ENCODE results near the gene JAG2. TPM values are rescaled to one million over a fixed set of nuclear protein-coding genes. Genes with fewer than 3 reads are reported as not detected.

Gene JAG2
- total RNA-seq, 1 donor from 2014 or later, result 2.4 TPM

DNA sequence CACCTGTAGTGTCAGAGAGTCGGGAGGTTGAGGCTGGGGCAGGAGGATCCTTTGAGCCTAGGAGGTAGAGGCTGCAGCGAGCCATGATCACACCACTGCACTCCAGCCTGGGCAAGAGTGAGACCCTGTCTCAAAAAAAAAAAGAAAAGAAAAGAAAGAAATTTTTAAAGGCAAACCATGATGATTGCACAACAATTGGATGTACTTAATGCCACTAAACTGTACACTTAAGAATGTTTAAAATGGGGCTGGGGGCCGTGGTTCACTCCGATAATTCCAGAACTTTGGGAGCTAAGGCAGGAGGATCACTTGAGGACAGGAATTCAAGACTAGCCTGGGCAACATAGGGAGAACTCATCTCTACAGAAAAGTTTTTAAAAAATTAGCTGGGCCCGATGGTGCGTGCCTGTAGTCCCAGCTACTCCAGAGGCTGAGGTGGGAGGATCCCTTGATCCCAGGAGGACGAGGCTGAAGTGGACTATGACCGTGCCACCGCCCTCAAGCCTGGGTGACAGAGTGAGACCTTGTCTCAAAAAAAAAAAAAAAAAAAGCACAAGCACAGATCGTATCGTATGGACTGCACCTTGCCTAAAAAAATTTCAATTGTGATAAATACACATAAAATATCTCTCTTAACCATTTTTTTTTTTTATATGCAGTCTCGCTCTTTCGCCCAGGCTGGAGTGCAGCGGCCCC, 32.7 kb downstream of the JAG2 start:
- TF ChIP-seq CTCF (IDR thresholded peaks at IDR 0.05; ENCODE audit: insufficient read depth, low read length, poor library complexity, severe bottlenecking), result no peak
- Histone ChIP-seq H3K27me3 (ENCODE audit: control insufficient read depth, insufficient read depth, low read length) (peaks cover 2% of the 10 kb centered on the region), H3K36me3 (ENCODE audit: control insufficient read depth, insufficient read depth, low read length) (no peaks in the 10 kb centered on the region), H3K4me3 (ENCODE audit: low read depth, low read length) (no peak overlapping the region)
- DNase-seq (ENCODE audit: low read depth), result no peak

- Histone ChIP-seq H3K36me3 (ENCODE audit: control insufficient read depth, insufficient read depth, low read length) (no peaks in the 10 kb centered on the region), H3K27me3 (ENCODE audit: control insufficient read depth, insufficient read depth, low read length) (peaks cover 2% of the 10 kb centered on the region), H3K4me3 (ENCODE audit: low read depth, low read length) (no peak overlapping the region)
- no peak for DNase-seq (ENCODE audit: low read depth)
- no peak for TF ChIP-seq CTCF (IDR thresholded peaks at IDR 0.05; ENCODE audit: insufficient read depth, low read length, poor library complexity, severe bottlenecking)
Measured at GRCh38 chr14:105132921-105133654, 35.5 kb downstream of the JAG2 start.

DNA sequence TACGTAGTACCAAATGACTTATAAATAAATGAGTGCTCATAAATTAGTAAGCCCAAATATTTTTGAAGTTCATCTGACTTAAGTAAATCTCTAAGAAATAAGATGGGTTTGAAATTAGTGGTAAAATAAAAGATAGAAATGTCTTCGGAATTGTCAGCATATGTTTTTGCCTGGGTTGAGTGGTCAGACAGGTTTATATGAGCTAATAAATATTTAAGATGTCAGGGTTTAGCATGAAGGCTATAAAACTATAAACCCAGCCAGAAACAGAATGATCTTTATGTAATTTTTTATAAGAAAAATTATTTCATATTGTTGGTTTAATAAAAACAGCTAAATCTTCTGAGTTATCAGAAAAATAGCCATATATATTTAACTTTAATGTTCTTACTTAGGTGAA, 37.3 kb downstream of the JAG2 start:
- DNase-seq (ENCODE audit: low read depth), result no peak
- Histone ChIP-seq H3K27me3 (ENCODE audit: control insufficient read depth, insufficient read depth, low read length) (peaks cover 4% of the 10 kb centered on the region), H3K4me3 (ENCODE audit: low read depth, low read length) (no peak overlapping the region), H3K36me3 (ENCODE audit: control insufficient read depth, insufficient read depth, low read length) (no peaks in the 10 kb centered on the region)
- no peak for TF ChIP-seq CTCF (IDR thresholded peaks at IDR 0.05; ENCODE audit: insufficient read depth, low read length, poor library complexity, severe bottlenecking)

- no peak for DNase-seq (ENCODE audit: low read depth)
- Histone ChIP-seq H3K36me3 (ENCODE audit: control insufficient read depth, insufficient read depth, low read length) (no peaks in the 10 kb centered on the region), H3K4me3 (ENCODE audit: low read depth, low read length) (no peak overlapping the region), H3K27me3 (ENCODE audit: control insufficient read depth, insufficient read depth, low read length) (peaks cover 19% of the 10 kb centered on the region)
- no peak for TF ChIP-seq CTCF (IDR thresholded peaks at IDR 0.05; ENCODE audit: insufficient read depth, low read length, poor library complexity, severe bottlenecking)
Measured at GRCh38 chr14:105128059-105128458, 40.5 kb downstream of the JAG2 start.

DNA sequence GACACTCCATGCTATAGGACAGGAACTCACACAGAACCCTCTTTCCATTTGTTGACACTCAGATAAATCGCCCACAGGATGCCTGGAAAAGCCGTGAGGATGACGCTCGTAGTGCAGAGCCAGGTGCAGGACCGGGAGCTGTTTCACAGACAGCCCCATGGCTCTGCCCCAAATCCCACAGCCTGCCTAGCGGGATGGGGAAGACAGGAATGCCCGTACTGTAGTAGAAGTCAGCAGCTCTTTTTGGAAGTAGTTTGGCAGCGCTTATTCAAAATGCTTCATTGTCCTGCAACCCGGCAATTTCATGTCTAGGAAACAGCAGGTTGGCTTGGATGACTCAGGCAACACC, 41.6 kb downstream of the JAG2 start:
- Histone ChIP-seq H3K27me3 (ENCODE audit: control insufficient read depth, insufficient read depth, low read length) (peaks cover 19% of the 10 kb centered on the region), H3K36me3 (ENCODE audit: control insufficient read depth, insufficient read depth, low read length) (no peaks in the 10 kb centered on the region), H3K4me3 (ENCODE audit: low read depth, low read length) (no peak overlapping the region)
- TF ChIP-seq CTCF (IDR thresholded peaks at IDR 0.05; ENCODE audit: insufficient read depth, low read length, poor library complexity, severe bottlenecking), result no peak
- DNase-seq (ENCODE audit: low read depth), result no peak
